Measurements from ENCODE around the gene PLCG2.
"Not testable (repeated sequence)": the region's sequence is repeated elsewhere in the genome, so short reads cannot be mapped to it uniquely, and the experiment has no call there.

PLCG2 gene

DNA sequence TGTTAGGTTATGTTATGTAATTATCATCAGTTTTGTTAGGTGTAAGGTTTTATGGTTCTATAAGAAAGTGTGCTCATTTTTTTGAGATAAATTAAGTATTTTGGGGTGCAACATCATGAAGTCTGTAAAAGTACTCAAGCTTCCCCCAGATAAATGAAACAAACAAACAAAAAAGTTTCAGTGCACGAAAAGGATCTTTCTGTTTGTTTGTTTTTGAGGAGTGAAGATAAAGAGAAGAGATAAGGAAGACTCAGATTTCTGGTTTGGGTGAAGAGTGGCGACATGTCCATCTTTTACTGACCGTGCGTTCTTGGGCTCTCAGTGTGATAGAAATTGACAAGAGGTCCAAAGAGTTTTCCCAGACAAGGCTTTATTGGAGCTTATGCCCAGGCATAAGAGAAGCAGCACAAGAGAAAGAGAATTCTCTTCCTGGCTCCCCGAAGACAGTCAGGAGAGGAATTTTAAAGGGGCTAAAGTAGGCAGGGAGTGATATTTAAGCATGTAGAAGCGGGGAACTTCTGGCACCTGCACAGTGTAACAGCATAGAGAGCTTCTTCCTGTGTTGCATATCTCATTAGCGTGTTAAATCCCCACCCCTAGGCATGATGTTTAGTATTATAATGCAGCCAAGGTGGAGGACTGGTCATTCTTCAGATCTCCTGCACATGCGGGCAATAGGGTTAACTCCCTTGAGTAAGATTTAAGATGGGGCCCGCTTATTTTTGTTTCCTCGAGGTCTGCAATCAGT, 71.3 kb downstream of the PLCG2 start:
- no peak for DNase-seq

DNA sequence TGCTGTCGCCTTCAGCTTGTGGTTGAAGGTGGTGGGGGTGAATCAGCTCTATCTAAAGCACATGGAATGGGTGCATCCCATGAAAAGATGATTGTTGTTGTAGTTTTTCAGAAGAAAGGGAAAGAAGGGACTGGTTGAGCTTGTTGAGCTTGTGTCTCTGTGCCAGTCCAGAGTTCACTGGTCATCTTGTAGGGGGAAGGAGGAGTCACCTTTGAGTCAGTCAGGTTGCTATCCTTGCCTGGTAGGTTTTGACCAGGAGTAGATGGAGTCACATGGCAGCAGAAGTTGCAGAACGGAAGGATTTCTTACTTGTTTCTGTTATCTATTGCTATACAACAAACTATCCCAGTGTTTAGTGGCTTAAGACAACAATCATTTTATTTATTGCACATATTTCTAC, 73.3 kb downstream of the PLCG2 start:
- DNase-seq: no peak

DNA sequence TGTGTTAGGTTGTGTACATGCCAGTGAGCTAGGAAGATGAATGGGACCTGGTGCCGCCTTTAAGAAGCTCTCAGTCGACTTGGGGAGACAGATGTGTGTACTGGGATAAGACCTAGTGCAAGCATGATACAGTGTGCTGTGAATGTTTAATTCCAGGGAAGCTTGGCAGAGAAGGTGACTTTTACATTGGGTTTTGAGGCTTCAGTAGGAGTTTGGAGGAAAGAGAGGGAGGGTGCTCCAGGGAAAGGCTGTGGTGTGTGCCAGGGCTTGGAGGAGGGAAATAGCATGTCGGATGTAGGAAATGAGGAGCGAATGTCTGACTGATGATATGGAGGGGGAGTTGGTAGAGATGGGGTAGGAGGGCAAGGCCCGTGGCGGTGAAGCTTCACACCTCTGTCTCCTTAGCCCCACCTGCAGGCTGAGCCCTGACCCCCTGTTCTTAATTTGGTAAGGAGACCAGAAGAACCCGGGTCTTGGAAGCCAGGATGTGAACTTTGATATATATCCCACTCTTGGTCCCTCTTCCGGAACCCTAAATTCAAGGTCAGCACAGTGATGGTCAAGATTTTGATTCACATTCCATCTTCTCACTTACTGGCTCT, 76.6 kb downstream of the PLCG2 start:
- DNase-seq: no peak

DNA sequence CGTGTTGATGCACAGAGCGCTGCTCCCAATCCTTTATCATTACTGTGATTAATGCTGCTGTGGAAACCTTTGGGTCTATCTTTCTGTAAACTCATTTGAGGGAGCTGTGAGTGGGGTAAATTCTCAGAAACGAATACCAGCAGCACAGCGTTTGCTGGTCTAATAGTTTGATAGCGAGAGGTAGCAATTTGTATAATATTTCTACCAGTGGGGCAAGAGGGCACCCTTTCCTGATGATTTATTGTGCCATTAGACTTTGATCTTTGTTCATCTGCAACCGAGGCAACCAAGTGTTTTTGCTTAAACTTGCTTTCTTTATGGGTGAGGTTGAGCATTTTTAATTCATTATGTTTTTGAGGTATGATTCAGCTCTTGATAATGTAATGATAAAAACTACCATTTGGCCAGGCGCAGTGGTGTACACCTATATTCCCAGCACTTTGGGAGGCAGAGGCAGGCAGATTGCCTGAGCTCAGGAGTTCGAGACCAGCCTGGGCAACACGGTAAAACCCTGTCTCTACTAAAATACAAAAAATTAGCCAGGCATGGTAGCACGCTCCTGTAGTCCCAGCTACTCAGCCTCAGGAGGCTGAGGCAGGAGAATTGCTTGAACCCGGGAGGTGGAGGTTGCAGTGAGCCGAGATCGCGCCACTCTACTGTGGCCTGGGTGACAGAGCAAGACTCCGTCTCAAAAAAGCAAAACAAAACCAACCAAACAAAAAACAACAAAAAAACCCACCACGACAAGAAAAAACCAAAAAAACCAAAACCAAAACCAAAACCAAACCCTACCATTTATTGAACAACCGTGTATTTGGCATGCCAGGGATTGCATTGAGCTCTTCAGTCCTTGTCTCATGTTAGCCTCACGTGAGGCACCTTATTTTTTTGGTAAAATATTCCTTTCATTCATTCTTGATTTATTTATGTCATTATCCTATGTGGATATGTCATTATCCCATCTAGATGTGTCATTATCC, 81.5 kb downstream of the PLCG2 start:
- DNase-seq: no peak

DNA sequence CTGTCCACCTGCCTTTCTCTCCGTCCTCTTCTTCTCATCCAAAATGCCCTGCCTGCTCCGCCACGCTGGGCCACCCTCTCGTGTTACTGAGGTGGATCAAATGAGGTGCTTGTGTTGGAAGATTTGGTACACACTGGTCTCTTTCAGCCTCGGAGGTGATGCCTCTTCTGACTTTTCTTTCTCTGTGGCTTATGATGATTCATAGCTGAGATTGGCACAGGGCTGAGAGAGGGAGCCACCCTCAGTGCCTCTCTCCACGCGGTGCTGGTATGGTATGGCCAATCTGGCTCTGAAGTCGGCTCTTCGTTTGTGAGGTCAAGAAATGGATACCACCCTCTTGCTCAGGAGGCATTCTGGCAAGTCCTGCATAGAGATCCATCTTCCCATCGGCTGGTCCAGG, 82.4 kb downstream of the PLCG2 start:
- no peak for DNase-seq

DNA sequence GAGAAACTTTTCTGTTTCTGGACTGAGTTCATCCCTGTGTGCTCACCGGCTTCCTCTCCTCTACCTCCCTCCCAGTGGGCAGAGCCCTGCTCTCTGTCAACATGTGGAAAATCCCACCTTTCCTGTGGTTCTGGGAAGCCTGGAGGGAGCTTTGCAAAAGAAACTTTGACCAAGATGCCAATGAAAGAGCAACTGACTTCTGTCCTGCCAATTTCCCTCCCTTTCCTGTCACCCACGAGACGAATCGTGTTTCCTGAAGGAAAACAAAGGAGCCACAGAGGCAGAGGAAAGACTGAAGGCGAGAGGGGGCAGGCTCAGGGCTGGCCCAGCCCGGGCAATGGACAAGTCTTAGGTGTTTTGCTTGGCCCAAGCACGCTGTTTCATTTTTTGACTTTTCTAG, 82.8 kb downstream of the PLCG2 start:
- DNase-seq: no peak

DNA sequence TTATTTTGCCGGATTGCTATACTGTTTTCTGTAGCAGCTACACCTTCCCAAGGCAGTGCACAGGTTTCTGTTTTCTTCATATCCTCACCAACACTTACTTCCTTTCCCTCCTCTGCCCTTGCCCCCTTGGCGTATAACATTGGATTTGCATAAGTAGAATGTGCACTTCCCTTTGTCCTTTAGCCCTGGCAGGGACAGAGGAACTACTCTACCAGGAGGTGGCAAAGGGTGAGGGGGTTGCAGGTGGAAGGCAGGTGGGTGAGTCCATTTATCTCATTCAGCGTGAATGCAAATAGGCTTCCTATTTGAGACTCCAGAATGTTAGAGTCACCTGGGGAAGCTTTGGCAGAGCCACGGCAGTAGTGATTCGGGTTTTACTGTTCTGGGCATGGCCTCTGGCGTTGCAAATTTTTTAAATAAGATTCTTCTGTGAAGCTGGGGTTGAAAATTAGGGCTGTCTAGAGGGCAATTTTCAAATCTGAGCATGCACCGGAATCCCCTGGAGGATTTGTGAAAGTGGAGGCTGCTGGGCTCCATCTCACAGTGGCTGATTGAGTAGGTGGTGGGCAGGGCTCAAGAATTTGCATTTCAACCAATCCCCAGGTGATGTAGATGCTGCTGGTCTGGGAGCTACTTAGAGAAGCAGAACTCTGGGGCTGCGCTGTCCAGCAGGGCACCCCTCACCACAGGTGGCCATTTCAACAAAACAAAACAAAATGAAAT, 84.7 kb downstream of the PLCG2 start:
- no peak for DNase-seq

DNA sequence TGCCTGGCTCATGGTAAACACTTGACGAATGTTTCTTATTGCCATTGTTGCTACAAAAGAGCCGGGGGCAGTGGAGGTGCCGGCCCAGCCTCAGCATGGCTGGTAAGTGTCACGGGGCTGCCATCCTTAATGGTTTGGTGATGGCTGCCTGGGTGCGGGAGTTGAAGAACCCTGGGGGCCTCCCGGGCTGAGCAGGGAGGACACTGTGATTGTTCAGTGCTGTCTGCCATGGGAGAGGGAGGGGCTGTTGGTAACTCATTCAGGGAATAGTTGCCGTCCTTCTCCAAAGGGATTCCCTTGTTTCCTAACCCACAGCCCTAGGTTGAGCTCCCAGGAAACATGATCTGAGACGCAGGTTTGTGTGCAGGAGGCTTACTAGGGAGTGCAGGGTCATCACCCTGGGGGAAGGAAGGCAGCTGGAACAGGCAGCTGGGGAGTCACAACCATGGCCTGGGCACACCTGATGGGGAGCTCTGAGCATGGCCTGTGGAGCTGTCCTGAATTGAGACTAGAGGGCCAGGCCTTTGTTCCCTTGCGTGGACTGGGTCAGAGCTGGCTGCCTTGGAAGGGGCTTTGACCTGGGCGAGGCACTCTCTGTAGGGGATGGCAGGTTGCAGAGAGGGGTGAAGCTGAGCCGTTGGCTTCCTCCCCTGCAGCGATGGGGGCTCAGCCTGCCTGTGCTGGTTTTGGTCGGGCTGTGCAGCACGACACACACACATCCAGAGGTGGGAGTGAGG, 85.7 kb downstream of the PLCG2 start:
- no peak for DNase-seq

DNA sequence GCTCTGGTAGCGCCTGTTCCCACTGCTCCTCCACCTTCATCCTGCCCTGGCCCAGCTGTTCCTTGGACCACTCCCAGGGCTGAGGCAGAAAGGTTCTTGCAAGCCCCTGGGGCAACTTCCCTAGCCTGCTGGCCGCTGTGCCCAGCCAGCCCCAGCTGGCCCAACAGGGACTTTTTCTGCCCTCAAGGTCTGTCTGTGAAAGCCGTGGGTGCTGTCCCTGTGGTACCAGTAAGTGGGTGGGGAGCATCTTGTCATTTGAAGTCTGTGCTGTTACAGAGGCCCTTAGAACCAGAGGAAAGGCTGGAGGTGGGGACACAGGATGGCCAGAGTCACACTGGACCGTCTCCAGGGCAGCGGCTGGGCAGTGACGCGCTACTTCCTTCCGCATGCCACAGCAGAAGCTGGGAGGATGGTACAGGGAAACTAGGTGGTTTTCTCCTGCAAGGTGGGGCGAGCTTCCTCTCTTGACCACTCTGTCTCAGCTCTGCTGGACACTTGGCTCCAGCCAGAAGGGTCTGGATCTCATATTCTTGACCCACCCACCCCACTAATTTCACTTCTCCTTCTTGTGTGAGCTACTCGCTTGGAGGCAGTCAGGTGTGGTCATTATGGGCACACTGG, 87.8 kb downstream of the PLCG2 start:
- no peak for DNase-seq

DNA sequence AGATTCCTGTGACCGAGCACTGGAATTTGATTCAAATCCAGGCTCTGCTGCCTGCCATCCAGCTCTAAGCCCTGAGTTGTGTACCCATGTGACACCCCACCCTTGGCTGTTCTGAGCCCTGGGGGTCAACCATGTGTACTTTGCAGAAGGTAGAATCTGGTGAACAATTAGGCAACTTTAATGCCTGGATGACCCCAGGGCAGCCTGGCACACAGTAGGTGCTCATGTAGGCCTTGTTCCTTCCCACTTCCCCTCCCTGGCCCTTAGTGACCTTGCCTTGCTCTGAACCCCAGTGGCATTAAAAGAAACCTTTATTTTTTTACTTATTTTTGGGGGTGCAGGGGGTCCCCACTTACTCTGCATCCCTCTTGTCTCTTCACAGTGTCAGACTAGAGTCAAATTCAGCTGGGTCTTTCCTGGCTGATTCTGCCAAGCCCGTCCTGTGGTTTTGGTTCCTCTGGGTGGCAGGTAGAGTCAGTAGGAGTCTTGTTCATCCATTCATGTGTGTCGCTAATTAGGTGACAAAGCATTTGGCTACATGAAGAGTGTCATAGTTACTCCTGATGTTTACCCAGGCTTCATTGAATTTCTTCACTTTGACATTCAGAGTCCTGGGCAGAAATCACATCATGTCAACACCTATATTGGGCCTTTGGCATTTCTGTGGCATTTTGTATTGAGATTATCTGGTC, 89.1 kb downstream of the PLCG2 start:
- DNase-seq: no peak

DNA sequence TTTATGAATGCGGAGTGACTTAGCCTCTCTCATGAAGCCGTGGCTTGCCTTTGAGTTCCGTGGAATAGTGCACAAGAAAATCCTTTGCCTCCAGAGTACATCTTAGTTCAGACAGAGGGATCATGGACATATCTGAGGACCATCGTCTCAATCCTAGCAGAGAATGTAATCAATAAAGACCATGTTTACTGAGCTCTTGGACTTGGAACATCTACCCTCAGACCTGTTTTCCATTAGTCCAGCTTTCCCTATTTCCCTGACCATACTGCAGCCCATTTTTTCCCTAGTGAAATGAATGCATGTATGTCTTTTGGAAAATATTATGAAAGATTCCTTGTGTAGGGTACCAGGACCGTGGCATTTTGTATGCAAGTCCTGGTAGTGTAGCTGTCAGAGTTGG, 90.2 kb downstream of the PLCG2 start:
- no peak for DNase-seq

DNA sequence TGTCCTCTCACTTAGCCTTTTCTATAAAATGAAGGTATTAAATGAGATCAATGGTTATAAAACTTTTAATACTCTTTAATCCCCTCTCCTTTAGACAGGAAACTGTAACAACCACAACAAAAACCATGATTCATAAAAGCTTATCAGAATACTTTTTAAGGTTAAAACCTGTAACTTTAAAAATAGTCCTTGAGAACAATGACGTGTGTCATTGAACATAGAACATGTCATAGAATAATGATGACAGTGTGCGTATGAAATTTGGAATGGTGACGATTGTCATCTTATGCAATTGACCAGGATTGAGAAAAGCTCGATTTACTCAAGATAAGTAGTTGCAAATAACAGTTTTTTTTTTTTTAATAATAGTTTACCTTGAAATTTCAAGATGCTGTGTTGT, 94.1 kb downstream of the PLCG2 start:
- no peak for DNase-seq

DNA sequence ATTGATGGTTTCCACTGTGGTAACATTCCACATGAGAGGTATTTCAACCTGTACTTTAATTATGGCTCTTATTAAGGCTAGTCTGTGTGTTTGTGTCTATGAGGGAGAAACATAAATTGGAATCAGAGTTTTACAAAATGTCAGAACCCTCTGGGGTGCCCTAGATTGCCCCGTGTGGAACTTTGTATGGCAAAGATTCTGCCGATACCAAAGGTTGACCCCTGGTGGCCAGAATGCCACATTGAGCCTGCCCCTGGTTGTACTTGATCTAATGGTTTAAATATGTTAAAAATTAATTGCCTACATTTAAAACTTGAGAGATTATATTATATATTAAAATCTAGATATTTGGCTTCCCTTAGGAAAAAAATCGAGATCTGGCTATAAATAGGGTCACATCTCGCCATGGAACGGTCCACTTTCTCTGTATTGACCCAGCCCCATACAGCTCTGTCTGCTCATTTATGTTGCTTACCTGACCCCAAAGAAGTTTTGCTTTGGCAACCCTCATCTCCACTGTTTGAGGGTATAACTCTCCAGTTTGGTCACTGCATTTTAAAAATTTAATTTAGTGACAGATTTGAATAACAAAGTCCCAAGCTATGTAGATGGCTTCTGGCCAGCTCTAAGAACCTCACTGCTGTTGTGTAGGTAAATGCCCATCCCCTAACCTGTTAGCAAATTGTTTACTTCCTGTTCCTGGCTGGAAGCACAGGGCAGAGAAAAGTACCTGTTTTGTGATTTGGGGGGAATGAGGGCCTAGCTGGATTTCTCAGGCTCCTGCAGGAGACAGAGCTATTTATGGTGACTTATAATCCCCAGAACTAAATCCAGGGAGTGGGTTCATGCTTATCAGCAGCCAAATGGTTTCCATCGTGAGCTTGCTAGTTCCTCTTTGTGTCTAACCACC, 95.0 kb downstream of the PLCG2 start:
- no peak for DNase-seq

DNA sequence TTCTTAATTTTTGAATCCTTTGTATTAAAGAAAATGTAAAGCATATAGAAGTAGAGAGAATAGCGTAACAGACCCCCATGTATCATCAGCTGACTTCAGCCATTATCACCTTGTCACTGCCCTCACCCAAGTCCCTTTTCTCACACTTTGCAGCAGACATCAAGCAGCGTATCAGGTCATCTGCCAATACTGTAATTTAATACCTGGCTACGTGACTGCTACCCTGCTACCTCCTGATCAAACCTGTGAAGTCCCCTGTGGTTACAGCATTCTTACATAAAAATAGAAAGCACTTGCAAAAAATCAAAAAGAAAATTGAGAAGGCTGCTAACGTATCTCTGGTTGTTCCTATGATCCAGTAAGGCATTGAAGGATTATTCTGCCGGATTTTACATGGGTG, 96.4 kb downstream of the PLCG2 start:
- no peak for DNase-seq

DNA sequence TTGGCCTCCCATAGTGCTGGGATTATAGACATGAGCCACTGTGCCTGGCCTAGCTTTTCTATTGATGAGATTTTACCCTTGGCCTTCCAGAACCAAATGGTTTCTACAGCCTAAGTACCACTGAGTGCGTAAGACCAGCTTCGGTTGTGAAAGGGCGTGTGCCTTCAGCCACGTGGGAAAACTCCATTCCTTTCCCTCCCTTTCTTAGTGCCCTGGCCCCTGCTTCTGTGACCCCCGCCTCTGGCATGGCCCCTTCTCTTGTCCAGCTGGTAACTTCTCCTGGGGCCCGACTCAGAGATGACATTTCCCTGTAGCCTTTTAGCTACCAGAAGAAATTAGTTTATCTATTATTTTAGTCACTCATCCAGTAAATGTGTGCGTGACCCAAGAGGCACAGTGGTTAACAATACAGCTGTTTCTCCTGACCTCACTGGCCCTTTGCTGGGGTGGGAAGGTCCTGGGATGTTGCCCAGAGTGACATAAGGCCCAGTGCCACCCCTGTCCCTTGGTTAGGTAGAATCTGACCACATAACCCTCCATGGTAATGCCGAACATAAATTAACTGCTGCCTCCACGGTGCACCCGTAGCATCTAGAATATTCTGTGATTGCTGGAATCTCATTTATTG, 97.3 kb downstream of the PLCG2 start:
- DNase-seq: no peak

DNA sequence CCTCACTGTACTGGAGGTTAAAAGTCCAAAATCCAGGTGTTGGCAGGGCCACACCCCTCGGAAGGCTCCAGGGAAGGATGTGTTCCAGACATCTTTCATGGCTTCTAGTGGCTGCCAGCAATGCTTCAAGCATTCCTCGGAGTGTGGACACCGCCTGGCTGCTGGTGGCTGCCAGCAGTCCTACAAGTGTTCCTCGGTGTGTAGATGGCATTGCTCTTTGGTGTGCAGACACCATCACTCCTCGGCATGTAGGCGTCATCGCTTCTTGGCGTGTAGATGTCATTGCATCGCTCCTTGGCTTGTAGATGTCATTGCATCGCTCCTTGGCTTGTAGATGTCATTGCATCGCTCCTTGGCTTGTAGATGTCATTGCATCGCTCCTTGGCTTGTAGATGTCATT, 98.4 kb downstream of the PLCG2 start:
- DNase-seq: not testable (repeated sequence)

DNA sequence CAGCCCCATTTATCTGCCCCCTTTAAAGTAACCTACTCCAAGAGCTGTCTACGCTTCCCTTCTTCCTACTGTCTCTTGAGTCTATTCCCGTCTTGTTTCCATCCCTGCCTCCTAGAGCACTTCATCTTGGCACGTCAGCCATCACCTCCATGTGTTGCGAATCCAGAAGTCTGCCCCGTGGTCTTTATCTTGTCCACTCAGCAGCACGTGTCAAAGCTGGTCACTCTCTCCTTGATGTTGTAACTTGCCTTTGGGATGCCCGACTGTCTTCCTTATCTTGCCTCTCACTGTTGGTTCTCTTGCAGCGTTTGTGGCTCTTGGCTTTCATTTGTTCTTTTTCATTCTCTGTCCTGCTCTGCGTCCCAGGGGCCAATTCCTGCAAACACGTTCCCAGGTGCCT, 99.4 kb downstream of the PLCG2 start:
- DNase-seq: no peak

DNA sequence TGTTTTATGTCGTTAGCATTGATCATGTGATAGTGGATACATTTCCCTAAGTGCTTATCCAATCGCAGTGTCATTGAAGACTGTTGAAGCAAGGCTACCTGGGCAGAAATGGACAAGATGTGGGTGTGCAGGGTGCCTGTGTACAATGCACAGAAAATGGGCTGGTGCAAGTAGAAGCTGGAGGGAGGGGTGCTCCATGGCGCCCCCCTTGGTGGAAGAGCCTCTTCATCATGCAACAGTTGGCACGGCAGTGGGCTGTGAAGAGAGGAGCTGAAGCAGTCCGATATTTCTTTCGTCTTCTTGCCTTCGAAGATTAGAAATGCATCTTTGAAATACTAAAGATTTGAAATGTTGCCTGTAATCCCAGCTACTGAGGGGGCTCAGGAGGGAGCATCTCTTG, 100.5 kb downstream of the PLCG2 start:
- DNase-seq: no peak

DNA sequence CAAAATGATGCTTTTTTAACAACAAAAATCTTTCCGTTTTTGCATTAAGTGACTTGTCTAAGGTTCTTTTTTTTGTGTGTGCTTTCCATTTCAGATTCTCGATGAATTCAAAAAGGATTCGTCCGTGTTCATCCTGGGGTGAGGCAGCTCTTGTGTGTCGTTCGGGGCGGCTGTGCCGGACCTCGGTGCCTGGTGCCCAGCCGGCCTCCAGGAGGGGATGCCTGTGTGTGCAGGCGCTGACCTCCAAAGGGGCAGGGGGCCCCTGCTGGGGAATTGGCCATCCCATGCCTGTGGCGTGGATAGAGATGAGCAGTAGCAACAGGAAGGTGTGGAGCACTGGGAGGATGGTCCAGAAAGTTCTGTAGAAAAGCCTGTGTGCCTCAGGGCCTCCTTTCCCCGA, 101.7 kb downstream of the PLCG2 start:
- DNase-seq: no peak

DNA sequence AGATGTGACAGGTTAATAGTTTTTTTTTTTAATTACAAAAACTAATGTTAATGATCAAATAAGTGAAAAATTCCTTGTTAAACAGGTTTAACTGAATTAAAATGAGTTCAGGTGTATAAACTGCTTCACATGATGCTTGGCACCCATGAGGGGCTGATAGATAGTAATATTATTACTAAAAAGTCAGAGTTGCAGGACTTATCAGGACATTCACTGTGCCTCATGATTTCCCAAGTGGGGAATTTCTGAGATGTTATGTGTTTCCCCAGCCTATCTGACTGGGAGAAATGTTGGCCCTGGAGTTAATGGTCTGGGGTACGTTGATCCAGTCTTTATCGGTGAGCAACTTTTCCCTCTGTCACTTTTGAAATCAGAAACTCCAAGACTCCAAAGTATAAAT, 102.1 kb downstream of the PLCG2 start:
- no peak for DNase-seq

All from NCI-H1048 (cell line).